ENCODE measurements around the gene TLR8. TPM values are rescaled to one million over a fixed set of nuclear protein-coding genes. Genes with fewer than 3 reads are reported as not detected.

The TLR8 gene
- total and polyA plus RNA-seq, 2 experiments from 2014 or later: not detected

DNA sequence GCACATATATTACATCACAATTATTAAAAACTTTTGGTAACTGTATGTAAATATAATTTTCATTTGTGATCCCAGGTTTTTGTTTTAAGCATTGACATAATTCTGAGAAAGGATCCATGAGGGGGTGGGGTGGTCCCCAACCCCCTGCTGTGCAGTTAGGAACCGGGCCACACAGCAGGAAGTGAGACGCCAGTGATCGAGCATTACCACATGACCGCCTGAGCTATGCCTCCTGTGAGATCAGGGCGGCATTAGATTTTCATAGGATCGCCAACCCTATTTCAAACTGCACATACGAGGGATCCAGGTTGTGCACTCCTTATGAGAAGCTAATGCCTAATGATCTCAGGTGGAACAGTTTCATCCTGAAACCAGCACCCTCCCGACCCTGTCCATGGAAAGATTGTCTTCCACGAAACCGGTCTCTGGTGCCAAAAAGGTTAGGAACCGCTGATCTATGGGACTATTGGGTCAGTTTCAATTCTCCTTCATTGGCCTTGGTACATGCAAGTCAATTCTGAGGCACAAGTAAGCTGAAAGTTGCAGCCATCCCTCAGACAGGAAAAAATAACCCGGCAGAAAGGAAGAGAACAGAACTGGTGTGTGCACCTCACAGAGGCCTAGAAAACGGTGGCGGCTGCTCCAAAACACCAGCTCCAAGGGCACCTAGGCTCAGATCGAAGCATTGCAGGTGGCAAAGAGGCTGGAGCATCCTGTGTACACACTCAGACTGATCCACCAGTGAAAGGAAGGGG lies 61.5 kb downstream of the TLR8 start:
- TF ChIP-seq, protein P1, sequence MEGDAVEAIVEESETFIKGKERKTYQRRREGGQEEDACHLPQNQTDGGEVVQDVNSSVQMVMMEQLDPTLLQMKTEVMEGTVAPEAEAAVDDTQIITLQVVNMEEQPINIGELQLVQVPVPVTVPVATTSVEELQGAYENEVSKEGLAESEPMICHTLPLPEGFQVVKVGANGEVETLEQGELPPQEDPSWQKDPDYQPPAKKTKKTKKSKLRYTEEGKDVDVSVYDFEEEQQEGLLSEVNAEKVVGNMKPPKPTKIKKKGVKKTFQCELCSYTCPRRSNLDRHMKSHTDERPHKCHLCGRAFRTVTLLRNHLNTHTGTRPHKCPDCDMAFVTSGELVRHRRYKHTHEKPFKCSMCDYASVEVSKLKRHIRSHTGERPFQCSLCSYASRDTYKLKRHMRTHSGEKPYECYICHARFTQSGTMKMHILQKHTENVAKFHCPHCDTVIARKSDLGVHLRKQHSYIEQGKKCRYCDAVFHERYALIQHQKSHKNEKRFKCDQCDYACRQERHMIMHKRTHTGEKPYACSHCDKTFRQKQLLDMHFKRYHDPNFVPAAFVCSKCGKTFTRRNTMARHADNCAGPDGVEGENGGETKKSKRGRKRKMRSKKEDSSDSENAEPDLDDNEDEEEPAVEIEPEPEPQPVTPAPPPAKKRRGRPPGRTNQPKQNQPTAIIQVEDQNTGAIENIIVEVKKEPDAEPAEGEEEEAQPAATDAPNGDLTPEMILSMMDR (IDR thresholded peaks at IDR 0.05; ENCODE audit: low read depth, low read length): no peak

DNA sequence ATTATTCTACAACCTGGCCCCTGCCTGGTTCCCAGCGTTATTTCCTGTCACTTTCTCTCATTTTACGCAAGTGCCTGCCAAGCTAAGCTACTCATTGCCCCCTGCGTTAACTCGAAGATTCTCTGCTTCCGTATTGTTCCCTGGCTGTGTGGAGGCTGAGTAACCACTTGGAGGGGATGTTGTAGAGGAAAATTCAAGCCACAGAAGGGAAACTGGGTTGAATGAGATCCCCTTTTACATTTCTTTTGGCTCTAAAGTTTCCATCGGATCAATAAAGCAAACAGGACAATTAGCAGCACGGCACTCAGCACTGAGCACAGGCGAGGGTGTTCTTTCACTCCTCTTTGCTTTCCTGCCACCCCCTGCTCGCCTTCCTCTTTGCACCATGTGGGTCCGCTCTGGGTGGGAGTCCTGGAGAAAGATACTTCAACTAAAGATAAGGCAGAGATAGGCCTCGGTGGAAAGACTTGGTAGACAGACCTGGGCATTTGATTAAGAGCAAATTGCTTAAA lies 64.3 kb downstream of the TLR8 start:
- DNase-seq (ENCODE audit: low read depth in 1 of 2, low spot score in 1 of 2): peak; percentile 22 to 77
- no peak overlapping the region for H3K27ac ChIP-seq
- no peaks in the 10 kb centered on the region for H3K4me1 ChIP-seq (ENCODE audit: low read depth)
- no peaks in the 10 kb centered on the region for H3K27me3 ChIP-seq
- TF ChIP-seq, protein P1 (IDR thresholded peaks at IDR 0.05; ENCODE audit: low read depth, low read length): peak; percentile 49
- no peak overlapping the region for H3K4me3 ChIP-seq
- no peaks in the 10 kb centered on the region for H3K9me3 ChIP-seq (ENCODE audit: low read depth)
- H3K36me3 ChIP-seq: no peaks in the 10 kb centered on the region

More for the DNA sequence above, 61.5 kb downstream of the TLR8 start:
- H3K27ac ChIP-seq: no peak overlapping the region
- no peaks in the 10 kb centered on the region for H3K9me3 ChIP-seq (ENCODE audit: low read depth)
- no peaks in the 10 kb centered on the region for H3K36me3 ChIP-seq
- H3K4me1 ChIP-seq (ENCODE audit: low read depth): no peaks in the 10 kb centered on the region
- no peak for DNase-seq (ENCODE audit: low read depth in 1 of 2, low spot score in 1 of 2)
- H3K4me3 ChIP-seq: no peak overlapping the region
- H3K27me3 ChIP-seq: no peaks in the 10 kb centered on the region

DNA sequence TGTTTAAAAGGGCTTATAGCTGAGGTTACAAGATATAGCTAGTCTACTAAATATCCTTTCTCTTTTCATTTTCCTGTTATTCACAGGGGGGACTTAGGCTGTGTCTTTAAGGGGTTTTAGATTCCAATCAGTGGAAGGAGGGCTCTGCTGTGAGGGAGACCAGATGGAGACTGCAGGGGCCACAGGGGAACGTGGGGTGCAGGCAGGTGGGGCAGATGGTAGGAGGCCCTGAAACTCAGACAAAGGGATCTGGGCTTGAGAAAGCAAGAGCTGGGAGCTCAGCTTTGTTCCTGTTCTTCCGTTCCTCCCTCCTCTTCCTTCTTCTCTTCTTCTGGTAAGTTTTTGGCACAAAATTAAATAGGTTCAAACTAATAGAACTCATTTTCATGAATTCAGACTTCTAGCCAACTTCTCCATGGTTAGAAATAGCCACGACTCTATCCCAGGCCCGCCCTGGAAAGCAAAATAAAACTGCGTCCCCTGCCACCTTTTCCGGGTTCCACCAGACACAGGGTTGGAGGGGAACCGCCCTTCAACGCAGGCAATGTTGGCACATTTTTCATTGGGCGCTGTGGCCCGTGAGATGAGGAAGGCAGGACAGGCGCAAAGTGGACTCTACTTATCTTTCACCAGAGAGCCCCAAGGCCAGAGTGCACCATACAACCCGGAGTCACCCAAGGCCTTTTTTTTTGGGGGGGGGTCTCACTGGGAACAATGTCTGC lies 65.0 kb downstream of the TLR8 start:
- TF ChIP-seq, protein P1 (IDR thresholded peaks at IDR 0.05; ENCODE audit: low read depth, low read length): no peak
- H3K4me3 ChIP-seq: no peak overlapping the region
- no peaks in the 10 kb centered on the region for H3K9me3 ChIP-seq (ENCODE audit: low read depth)
- H3K27me3 ChIP-seq: no peaks in the 10 kb centered on the region
- DNase-seq (ENCODE audit: low read depth in 1 of 2, low spot score in 1 of 2): no peak
- H3K4me1 ChIP-seq (ENCODE audit: low read depth): no peaks in the 10 kb centered on the region
- H3K36me3 ChIP-seq: no peaks in the 10 kb centered on the region
- no peak overlapping the region for H3K27ac ChIP-seq

DNA sequence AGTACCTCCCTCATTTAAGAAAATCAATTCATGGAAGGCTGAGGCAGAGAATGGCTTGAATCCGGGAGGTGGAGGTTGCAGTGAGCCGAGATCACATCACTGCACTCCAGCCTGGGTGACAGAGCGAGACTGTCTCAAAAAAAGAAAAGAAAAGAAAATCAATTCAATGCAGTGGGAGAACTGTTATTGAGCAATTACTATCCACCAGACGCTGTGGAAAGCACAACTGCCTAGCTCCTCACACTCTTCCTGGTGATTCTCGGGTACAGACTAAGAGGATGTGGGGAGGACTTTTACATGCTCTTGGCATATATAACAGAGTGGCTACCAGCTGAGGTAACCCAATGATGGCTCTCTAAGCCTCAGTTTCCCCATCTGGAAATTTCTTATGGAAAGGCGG lies 65.8 kb downstream of the TLR8 start:
- TF ChIP-seq, protein P1 (IDR thresholded peaks at IDR 0.05; ENCODE audit: low read depth, low read length): no peak
- Histone ChIP-seq H3K4me1 (ENCODE audit: low read depth) (no peaks in the 10 kb centered on the region), H3K9me3 (ENCODE audit: low read depth) (no peaks in the 10 kb centered on the region), H3K27me3 (no peaks in the 10 kb centered on the region), H3K36me3 (no peaks in the 10 kb centered on the region), H3K27ac (no peak overlapping the region), H3K4me3 (no peak overlapping the region)
- no peak for DNase-seq (ENCODE audit: low read depth in 1 of 2, low spot score in 1 of 2)

Other genes with a start within 250 kb of the TLR8 start
- gene PRPS2, start 115.2 kb upstream of the TLR8 start, total RNA-seq: 5.8 and 16.8 TPM in 2 replicates
- gene PRPS2, start 115.2 kb upstream of the TLR8 start, polyA plus RNA-seq: 4.2 and 7.5 TPM in 2 replicates
- gene TLR7, start 39.5 kb upstream of the TLR8 start, total RNA-seq: not detected in 2 replicates
- not detected in 2 replicates for gene TLR7, start 39.5 kb upstream of the TLR8 start, polyA plus RNA-seq
- 144 and 207 TPM in 2 replicates for gene TMSB4X, start 68.5 kb downstream of the TLR8 start, total RNA-seq
- 441 and 543 TPM in 2 replicates for gene TMSB4X, start 68.5 kb downstream of the TLR8 start, polyA plus RNA-seq
- not detected in 2 replicates for gene FAM9C, start 138.0 kb downstream of the TLR8 start, total RNA-seq
- not detected in 2 replicates for gene FAM9C, start 138.0 kb downstream of the TLR8 start, polyA plus RNA-seq

All from cardiac muscle cell (in vitro differentiated cells and primary cell).